Stimulated activated CD4-positive, alpha-beta T cell treated with anti-CD3 and anti-CD28 coated beads, Interleukin-15, amount 100 ng/mL, for 48 hours (primary cell): ENCODE data around the gene ONECUT2.
"Not testable (repeated sequence)": the region's sequence is repeated elsewhere in the genome, so short reads cannot be mapped to it uniquely, and the experiment has no call there.

Source experiments
- DNase-seq, 2 donors: peaks; one replicate each; pipeline ENCODE4 v3.0.0-alpha.2; 2020; ENCODE audit warnings: low read depth in 2 of 2

ONECUT2 gene

GRCh38 chr18:57445488-57446319 is 10.5 kb downstream of the ONECUT2 start:
- no peak for DNase-seq

DNA sequence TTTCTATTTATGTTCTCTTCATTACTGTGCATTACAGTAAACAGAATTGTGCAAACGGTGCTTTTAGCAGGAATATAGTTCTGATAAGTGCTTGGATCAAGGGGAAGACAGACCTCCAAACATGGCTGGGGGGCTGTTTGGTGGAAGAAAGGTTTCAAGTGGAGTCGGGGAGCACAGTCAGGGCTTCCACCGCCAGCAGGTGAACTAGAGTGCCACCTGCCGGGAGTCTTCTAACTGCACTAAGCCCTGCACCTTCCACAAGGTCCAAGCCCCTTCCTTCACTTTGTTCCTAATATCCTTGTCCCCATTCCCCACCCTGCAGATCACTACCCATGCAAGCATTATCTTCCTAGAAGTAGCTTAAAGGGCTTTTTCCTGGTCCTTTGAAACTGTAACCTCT is 11.1 kb downstream of the ONECUT2 start:
- DNase-seq, result no peak

DNA sequence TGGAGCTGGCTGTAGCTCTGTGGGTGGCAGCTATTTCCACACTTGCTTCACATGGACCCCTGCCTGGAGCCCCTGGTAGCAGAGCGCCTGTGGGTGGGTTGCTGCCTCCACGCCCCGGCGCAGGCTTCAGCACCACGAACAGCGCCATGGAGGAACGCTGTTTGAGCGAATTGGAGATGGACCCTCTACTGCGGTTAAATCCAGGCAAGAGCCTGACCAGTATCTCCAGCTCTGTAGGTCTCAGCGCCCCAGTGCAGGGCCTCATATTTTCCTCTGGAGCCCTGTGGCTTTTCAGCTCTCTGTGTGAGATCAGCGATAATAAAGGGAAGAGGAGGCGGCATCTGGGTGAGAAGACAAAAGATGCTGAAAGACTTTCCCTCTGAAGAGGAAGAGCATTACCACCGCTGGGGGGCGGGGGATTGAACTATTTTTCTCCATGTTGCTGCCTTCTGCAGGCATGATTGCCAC is 12.0 kb downstream of the ONECUT2 start:
- DNase-seq, result no peak

GRCh38 chr18:57455576-57456129 is 20.5 kb downstream of the ONECUT2 start:
- no peak for DNase-seq

DNA sequence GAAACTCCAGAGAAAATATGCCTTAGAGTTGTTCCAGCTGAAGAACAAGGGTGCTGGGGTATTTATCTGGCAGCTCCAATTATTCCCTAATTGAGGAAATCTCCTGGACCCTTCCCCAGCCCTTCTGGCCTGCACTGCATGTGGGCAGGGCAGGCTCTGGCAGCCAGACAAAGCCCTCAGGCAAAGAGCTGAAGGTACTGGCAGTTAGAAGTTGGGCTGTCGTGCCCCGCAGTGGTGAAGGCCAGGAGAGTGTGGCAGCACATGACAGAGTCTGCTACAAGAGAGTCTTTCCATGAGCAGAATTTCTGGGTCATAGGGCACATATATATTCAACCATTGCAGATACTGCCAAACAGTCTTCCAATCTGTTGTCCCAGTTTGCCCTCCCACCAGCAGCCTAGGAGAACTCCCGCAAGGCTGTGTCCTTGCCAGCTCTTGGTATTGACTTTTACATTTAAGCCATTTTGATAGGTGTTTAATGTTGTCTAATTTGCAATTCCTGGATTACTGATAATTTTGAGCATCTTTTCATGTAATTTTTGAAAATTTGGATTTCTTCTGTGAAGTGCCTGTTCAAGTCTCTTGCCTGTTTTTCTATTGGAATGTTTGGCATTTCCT is 26.6 kb downstream of the ONECUT2 start:
- no peak for DNase-seq

DNA sequence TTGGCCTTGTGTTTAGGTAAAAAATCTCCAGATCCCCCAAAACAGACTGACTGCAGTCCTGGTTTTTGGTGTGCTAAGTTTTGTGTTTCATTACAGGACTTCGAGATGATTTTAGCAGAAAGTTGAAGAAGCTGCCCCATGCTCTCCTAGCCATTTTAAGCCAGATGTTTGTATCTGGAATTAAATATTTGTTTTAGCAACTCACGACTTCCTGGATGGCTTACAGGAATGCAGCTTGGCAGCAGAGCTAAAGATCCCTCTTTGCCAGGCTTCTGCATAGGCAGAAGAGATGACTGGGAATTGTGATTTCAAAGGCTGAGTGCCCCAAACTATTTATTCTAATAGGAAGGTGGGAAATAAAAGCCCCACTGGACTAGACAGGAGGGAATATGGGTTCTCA is 31.1 kb downstream of the ONECUT2 start:
- no peak for DNase-seq

- no peak for DNase-seq
Observed at GRCh38 chr18:57466745-57467409, 31.7 kb downstream of the ONECUT2 start.

GRCh38 chr18:57469884-57470283 is 34.7 kb downstream of the ONECUT2 start:
- no peak for DNase-seq

- no peak for DNase-seq
Observed at GRCh38 chr18:57475408-57475807, 40.2 kb downstream of the ONECUT2 start.

- no peak for DNase-seq
Observed at GRCh38 chr18:57475903-57476302, 40.7 kb downstream of the ONECUT2 start.

DNA sequence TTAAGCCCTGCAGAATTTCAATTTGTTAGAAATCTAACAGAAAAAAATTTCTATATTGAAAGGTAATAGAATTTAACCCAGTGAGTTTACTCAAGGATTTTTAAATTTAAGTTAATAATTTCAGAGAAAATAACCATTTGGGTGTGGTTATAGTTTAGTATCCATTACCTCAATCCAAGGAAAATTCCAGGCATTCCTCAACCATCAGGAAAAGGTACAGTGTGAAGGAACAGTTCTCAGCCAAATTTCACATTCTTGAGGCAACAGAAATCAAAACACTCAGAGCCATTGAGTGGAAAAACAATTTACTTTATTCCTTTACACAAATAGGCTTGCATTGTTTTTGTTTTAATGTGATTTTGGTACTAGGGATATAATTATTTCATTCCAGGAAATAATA is 45.6 kb downstream of the ONECUT2 start:
- no peak for DNase-seq

- no peak for DNase-seq
Observed at GRCh38 chr18:57497372-57498294, 62.5 kb downstream of the ONECUT2 start.

DNA sequence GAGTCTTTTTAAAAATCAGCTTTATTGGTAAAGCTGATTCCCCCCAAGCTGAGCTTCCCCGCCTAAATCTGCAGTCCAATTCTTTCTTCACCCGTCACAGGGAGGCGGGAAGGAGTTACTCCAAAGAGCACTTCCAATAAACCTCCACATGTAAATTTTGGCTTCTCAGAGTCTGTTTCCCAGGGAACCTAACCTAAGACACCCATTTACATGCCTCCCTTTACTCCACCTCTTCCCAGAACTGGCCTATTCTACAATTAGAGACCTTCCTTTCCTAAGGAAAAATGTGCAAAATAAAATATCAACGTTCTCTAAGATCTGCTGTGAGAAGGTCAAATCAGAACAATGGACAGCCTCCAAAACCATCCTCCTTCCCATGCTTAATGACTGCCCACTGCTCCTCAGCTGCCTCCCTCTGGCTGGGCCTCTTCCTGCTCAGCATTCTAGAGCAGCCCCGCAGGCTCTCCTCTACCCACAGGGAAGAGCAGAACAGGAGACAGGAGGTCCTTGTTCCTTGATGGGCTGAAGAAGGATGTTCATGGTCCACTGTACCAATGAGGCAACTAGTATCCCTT is 63.6 kb downstream of the ONECUT2 start:
- DNase-seq, result no peak

- DNase-seq, result no peak
Observed at GRCh38 chr18:57502624-57503023, 67.5 kb downstream of the ONECUT2 start.

- DNase-seq, result no peak
Observed at GRCh38 chr18:57505231-57505630, 70.1 kb downstream of the ONECUT2 start.

DNA sequence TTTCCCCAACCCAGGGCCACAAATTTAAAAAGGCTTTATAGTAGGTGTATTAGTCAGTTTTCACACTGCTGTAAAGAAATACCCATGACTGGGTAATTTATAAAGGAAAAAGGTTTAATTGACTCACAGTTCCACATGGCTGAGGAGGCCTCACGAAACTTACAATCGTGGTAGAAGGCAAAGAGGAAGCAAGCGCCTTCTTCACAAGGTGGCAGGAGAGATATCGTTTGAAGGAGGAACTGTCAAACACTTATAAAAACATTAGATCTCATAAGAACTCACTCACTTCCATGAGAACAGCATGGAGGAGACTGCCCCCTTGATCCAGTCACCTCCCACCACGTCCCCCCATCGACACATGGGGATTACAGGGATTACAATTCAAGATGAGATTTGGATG is 80.9 kb downstream of the ONECUT2 start:
- DNase-seq, result no peak

- DNase-seq, result no peak
Observed at GRCh38 chr18:57518533-57518932, 83.4 kb downstream of the ONECUT2 start.

- no peak for DNase-seq
Observed at GRCh38 chr18:57519668-57520424, 84.7 kb downstream of the ONECUT2 start.

GRCh38 chr18:57522348-57522747 is 87.2 kb downstream of the ONECUT2 start:
- DNase-seq, result not testable (repeated sequence)
